ENCODE data around the gene FLYWCH1.

The FLYWCH1 gene

DNA sequence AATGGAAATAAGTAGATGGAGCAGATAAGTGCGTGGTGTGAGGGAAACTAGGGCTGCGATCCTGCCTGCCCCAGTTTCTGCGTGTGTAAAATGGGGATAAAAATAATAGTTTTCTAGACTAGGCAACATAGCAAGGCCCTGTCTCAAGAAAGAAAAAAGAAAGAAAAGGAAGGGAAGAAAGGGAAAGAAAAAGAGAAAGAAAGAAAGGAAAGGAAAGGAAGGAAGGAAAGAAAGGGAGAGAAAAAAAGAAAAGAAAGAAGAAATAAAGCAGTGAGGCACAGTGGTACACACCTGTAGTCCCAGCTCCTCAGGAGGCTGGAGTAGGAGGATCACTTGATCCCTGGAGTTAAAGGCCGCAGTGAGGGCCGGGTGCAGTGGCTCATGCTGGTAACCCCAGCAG, 70.7 kb downstream of the FLYWCH1 start:
- Mint-ChIP-seq H3K4me3 (peak overlapping the region; percentile 75), H3K36me3 (ENCODE audit: low read depth) (no peaks in the 10 kb centered on the region), H3K4me1 (peaks cover 24% of the 10 kb centered on the region), H3K9me3 (no peaks in the 10 kb centered on the region), H3K27me3 (ENCODE audit: low read depth, poor library complexity) (peaks cover 14% of the 10 kb centered on the region), H3K27ac (no peak overlapping the region)
- DNase-seq = no peak
- TF ChIP-seq, protein P1, sequence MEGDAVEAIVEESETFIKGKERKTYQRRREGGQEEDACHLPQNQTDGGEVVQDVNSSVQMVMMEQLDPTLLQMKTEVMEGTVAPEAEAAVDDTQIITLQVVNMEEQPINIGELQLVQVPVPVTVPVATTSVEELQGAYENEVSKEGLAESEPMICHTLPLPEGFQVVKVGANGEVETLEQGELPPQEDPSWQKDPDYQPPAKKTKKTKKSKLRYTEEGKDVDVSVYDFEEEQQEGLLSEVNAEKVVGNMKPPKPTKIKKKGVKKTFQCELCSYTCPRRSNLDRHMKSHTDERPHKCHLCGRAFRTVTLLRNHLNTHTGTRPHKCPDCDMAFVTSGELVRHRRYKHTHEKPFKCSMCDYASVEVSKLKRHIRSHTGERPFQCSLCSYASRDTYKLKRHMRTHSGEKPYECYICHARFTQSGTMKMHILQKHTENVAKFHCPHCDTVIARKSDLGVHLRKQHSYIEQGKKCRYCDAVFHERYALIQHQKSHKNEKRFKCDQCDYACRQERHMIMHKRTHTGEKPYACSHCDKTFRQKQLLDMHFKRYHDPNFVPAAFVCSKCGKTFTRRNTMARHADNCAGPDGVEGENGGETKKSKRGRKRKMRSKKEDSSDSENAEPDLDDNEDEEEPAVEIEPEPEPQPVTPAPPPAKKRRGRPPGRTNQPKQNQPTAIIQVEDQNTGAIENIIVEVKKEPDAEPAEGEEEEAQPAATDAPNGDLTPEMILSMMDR (IDR thresholded peaks at IDR 0.05) = no peak

GRCh38 chr16:2983706-2984136, 72.0 kb downstream of the FLYWCH1 start:
- peaks cover 32% of the 10 kb centered on the region for H3K4me1 Mint-ChIP-seq
- H3K36me3 Mint-ChIP-seq (ENCODE audit: low read depth) = no peaks in the 10 kb centered on the region
- no peak overlapping the region for H3K27ac Mint-ChIP-seq
- peaks cover 14% of the 10 kb centered on the region for H3K27me3 Mint-ChIP-seq (ENCODE audit: low read depth, poor library complexity)
- no peaks in the 10 kb centered on the region for H3K9me3 Mint-ChIP-seq
- TF ChIP-seq, protein P1 (IDR thresholded peaks at IDR 0.05) = peak; percentile 89
- peak; percentile 91 for DNase-seq
- peak overlapping the region; percentile 42 for H3K4me3 Mint-ChIP-seq

DNA sequence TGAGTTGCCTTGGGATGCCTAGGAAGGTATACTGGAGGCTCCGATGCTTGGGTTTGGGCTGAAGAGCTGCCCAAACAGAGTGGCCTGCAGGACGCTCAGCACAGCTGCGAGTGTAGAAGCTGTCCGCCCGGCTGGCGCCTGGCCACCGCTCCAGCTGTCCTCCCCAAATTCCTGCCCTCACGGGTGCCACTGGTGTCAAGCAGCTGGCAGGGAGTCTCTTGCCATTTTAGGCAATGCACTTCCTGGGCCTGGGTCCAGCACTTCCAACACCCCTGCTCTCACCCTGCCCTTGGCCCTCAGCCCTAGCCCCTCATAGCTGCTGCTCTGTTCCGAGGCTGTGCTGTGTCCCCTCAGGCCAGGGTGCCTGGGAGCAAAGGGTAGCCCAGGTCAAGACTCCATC, 73.7 kb downstream of the FLYWCH1 start:
- DNase-seq = no peak
- no peaks in the 10 kb centered on the region for H3K9me3 Mint-ChIP-seq

DNA sequence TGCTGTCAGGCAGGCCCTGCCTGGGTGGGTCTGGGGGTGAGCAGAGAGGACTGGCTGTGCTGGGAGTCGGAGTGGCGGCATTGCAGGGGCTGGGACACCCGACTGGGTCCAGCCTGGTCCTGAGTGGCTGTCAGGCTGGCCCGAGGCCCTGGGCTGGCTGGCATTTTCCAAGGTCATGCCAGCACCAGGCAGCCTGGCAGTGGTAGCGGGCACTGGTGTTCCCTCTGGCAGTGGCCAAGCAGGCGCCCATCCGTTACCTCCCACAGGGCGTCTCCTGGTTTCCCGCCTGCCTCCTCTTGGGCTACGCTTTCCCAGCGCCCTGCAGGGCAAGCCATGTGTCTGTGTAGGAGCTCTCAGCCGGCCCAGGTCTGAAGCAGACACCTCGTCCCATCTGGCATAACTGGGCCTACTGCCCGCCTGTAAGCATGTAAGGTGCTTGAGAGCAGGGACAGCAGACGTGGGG, 74.2 kb downstream of the FLYWCH1 start:
- H3K9me3 Mint-ChIP-seq = no peaks in the 10 kb centered on the region
- no peak overlapping the region for H3K4me3 Mint-ChIP-seq
- H3K27ac Mint-ChIP-seq = no peak overlapping the region
- H3K27me3 Mint-ChIP-seq (ENCODE audit: low read depth, poor library complexity) = peaks cover 16% of the 10 kb centered on the region
- no peak for DNase-seq
- H3K36me3 Mint-ChIP-seq (ENCODE audit: low read depth) = no peaks in the 10 kb centered on the region
- TF ChIP-seq, protein P1 (IDR thresholded peaks at IDR 0.05) = no peak
- H3K4me1 Mint-ChIP-seq = peaks cover 33% of the 10 kb centered on the region

More for the DNA sequence above, 73.7 kb downstream of the FLYWCH1 start:
- Mint-ChIP-seq H3K4me3 (no peak overlapping the region), H3K4me1 (peaks cover 36% of the 10 kb centered on the region), H3K27ac (no peak overlapping the region), H3K27me3 (ENCODE audit: low read depth, poor library complexity) (peaks cover 16% of the 10 kb centered on the region), H3K36me3 (ENCODE audit: low read depth) (no peaks in the 10 kb centered on the region)
- TF ChIP-seq, protein P1 (IDR thresholded peaks at IDR 0.05) = no peak

- no peaks in the 10 kb centered on the region for H3K36me3 Mint-ChIP-seq (ENCODE audit: low read depth)
- TF ChIP-seq, protein P1 (IDR thresholded peaks at IDR 0.05) = no peak
- H3K9me3 Mint-ChIP-seq = no peaks in the 10 kb centered on the region
- peaks cover 25% of the 10 kb centered on the region for H3K4me1 Mint-ChIP-seq
- no peak for DNase-seq
- peaks cover 16% of the 10 kb centered on the region for H3K27me3 Mint-ChIP-seq (ENCODE audit: low read depth, poor library complexity)
- no peak overlapping the region for H3K27ac Mint-ChIP-seq
- H3K4me3 Mint-ChIP-seq = no peak overlapping the region
Observed at GRCh38 chr16:2986623-2987188, 75.0 kb downstream of the FLYWCH1 start.

GRCh38 chr16:2987286-2987685, 75.6 kb downstream of the FLYWCH1 start:
- Mint-ChIP-seq H3K27me3 (ENCODE audit: low read depth, poor library complexity) (peaks cover 15% of the 10 kb centered on the region), H3K27ac (no peak overlapping the region)

More at GRCh38 chr16:2987286-2987685, 75.6 kb downstream of the FLYWCH1 start:
- Mint-ChIP-seq H3K4me3 (no peak overlapping the region), H3K9me3 (no peaks in the 10 kb centered on the region), H3K36me3 (ENCODE audit: low read depth) (no peaks in the 10 kb centered on the region), H3K4me1 (peaks cover 20% of the 10 kb centered on the region)
- TF ChIP-seq, protein P1 (IDR thresholded peaks at IDR 0.05) = no peak
- no peak for DNase-seq

All from nephron progenitor cell (in vitro differentiated cells).